Islet precursor cell (in vitro differentiated cells): ENCODE data around the gene CRACR2B.

Source experiments
- DNase-seq: peaks from one replicate; pipeline ENCODE4 v3.0.0-alpha.2; 2018

Gene CRACR2B

DNA sequence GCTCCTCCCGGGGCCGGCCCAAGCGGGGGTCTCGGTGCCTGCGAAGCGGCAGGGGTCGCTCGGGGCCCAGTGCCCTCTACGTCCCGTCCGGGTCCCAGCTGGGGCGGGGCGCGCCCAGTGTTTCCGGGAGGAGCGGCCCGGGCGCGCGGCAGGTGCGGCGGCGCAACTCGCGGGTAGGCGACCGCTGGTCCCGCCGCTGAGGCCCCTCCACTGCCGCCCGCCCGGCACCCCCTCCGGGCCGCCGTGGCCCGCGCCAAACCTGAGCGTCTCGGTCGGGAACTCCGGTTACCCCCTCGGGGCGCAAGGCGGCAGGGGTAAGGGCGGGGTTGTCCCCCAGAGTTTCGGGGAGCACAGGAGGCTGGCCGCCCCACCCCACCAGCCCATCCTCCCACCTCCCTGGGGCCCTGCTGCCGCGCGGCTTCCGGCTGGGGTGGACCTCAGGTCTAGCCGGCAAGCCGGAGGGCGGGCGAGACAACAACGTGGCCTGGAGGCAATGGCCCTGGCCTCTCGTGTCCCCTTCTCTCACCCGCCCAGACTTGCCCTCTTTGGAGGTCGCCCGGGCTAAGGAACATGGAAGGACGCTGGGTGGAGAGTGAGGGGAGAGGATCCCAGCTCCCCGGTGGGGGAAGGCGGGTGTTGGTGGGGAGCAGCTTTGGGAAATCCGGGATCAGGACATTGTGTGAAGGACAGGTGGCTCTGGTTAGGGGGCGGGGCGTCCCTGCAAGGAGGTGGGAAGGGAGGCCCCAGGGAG lies 398 bp upstream of the CRACR2B start:
- DNase-seq: no peak

DNA sequence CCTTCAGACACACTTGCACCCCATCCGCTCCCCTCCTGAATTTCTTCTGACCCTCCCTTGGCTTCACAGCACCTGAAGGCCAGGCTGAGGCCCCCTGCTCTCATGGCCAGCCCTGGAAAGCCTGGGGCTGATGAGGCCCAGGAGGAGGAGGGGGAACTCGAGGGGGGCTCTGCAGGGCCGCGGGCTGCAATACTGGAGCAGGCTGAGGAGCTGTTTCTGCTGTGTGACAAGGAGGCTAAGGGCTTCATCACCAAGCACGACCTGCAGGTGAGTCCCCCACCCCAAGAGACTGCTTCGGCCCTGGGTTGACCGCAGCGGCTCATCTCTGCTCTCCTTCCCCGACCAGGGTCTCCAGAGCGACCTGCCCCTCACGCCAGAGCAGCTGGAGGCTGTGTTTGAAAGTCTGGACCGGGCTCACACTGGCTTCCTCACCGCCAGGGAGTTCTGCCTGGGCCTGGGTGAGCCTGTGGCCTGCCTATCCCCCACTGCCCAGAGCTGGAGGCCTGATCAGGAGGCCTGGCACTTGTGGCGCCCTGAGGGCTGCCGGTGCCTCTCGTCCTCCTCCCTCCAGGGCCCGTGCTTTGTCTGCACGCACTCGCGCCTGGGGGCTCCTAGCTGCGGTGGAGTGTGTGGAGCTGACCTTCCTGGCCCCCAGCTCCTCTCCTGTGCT lies 922 bp downstream of the CRACR2B start:
- DNase-seq: no peak

DNA sequence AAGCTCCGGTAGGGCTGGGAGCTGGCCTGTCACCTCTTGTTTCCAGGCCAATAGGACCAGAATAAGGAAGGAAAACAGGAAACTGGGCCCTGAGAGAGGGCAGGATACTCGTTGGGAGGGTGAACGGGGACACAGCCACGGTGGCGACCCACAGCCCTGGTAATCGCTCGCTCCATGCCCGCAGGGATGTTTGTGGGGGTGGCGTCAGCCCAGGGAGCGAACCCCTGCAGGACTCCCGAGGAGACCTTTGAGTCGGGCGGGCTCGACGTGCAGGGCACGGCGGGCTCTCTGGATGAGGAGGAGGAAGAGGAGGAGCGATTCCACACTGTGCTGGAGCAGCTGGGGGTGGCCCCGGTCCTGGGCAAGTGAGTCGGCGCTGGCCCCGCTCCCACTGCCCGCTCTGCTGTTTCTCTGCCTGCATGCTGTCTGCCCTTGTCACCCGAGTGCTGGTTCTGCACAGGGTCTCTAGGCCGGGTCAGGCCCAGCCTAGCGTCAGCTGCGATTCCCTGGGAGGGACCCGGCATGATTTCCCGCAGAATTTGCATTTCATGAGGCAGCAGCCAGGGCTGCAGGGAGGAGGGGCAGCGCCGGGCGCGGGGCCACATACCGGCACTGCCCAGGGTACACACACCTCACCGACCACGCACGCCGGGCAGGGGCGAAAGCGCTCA lies 1.6 kb downstream of the CRACR2B start:
- DNase-seq: no peak

DNA sequence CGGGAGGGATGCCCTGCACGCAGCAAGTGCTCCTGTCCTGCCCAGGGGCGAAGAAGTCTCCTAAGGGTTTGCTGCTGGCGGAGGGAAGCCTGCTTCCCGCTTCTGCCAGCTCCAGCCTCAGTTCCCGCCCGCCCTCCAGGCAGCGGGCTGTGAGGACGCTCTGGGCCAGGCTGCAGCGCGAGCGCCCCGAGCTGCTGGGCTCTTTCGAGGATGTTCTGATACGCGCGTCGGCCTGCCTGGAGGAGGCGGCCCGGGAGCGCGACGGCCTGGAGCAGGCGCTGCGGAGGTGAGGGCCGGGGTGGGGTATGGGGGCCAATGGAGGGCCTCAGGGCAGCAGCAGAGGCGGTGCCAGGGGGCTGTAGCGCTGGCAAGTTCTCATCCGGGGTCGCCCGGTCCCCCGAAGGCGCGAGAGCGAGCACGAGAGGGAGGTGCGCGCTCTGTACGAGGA lies 2.2 kb downstream of the CRACR2B start:
- DNase-seq: no peak

DNA sequence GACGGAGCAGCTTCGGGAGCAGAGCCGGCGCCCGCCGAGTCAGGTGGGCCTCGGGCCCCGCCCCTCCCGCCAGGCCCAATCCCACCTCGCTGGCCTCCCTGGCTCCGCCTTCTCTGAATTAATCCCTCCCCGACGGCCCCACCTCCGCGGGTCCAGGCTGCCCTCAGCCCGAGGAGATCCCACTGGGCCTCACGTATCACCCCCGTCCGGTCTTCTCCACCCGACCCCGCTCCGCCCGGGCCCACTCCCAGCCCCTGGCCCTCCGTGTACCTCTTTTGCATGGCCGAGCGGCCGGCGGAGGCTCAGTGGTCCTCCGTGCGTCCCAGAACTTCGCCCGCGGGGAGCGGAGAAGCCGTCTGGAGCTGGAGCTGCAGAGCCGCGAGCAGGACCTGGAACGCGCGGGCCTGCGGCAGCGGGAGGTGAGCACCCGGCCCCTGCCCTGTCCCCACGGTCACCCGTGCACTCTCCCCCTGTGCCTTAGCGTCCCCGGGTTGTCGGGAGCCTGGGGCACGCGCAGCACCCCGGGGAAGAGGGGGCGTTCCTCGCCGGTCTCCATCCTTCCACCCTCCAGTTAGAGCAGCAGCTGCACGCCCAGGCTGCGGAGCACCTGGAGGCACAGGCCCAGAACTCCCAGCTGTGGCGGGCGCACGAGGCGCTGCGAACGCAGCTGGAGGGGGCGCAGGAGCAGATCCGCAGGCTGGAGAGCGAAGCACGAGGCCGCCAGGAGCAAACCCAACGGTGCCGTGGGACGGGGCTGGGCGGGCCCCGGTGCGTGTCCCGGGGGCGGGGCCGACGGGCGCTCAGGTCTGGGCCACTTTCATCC lies 2.8 kb downstream of the CRACR2B start:
- DNase-seq: peak; percentile 91

DNA sequence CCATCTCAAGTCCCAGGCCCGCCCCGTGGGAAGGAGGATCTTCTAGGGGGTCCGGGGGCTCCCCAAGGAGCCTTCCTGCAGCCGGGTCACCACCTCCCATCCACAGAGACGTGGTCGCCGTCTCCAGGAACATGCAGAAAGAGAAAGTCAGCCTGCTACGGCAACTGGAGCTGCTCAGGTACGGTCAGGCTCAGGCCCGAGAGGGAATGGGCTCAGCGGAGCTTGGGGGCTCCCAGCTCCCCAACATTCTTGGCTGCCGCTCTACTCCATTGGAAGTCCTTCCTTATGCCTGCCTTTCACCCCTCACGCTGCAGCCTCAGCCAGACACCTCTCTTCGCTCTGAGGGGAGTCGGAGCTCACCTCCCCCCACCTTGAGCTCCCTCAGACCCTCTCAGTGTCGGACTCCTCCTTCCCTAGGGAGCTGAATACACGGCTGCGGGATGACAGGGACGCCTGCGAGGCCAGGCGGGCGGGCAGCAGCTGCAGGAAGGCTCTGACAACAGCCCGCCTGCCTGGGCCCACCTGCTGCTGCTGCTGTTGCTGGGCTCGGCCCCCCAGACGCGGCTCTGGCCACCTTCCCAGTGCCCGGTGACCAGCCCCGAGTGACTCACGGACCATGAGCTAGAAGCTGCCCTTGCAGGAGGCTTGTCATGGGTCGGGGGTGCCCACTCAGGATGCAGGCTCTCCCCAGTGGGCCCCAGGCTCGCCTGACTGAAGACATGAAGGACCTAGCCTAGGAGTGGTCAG lies 3.6 kb downstream of the CRACR2B start:
- DNase-seq: peak; percentile 70

DNA sequence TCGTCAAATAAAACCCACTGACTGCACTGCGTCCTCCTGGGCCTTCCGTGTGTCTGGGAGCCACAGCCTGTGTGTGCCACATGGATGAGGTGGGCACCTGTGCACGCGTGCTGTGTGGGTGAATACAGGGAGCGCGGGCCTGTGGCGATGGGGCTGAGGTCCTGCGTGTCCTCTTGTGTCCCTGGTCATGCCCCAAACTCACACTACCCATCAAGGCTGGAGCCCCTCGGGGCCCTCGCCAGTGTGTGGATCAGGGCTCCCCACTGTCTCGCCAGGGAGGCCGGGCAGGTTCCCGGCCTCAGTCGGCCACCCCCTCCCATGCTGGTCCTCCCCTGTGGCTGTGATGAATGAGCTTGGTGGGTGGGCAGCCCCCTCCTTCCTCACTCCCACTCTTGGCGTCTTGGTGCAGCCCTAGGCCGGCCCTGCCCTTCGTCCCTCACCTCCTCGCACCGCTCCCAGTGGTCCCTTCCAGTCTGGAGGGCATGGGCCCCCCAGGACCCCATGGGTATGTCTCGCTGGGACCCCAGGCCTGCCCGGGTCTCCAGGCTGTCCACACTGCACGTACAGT lies 4.3 kb downstream of the CRACR2B start:
- DNase-seq: no peak

DNA sequence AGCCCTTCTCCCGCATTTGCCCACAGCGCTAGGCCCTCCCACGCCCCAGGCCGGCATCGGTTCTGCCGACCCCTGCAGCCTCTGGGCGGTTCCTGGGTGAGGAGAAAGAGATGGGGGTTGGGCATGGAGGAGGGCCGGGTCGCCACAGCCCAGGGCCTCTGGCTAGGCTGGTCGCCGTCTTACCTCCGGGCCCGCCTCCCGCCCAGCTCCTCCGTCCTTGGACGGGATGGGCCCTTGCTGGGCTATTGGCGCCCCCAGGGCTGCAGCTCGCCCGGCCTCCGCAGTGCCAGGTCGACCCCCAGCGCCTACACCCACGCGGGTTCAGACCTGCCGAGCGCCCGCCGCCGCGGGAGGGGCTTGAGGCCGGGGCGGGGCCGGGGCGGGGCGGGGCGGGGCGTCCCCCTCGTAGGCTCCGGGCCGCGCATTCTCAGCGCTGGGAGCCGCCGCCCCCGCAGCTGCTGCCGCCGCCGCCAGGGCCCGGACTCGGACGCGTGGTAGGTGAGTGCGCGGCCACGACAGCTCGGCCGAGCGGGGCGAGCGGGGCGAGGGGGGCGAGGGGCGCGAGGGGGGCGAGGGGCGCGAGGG lies 4.9 kb downstream of the CRACR2B start, which contains the start of gene CD151:
TSS of gene CD151 (plus strand) at position 424 of the 585 bp plus-strand sequence. CDS start 3,118 bp downstream, outside the sequence.
- peak; percentile 90 for DNase-seq

DNA sequence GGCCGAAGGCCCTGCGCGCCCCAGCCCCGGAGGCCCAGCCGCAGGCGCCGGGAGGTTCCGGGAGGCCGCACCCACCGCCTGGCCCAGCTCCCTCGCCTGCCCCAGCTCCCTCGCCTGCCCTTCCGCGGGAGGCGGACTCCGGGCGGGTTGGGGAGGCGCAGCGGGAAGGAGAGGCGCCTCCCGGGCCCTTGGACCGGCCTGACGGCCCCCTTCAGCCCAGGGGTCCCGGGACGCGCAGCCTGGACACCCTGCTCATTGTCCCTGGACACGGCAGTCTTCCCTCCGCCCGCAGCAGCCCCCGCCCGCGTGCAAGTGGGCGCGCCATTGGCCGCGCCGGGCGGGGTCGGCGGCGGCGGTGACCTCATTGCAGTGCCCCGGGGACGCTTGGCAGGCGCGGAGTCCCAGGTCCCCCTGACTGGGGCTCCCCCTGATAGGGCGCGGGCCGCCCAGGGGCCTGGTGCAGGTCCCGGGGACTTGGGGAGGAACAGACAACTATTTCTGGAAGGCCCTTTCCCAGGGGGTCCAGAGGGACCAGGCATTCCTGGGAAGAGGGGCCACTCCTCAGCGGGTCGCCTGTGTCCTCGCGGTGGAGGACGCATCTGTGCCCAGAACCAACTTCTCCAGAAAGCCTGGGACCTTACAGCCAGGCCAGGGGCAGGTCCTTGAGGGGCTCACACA lies 5.5 kb downstream of the CRACR2B start:
- DNase-seq: peak; percentile 82

DNA sequence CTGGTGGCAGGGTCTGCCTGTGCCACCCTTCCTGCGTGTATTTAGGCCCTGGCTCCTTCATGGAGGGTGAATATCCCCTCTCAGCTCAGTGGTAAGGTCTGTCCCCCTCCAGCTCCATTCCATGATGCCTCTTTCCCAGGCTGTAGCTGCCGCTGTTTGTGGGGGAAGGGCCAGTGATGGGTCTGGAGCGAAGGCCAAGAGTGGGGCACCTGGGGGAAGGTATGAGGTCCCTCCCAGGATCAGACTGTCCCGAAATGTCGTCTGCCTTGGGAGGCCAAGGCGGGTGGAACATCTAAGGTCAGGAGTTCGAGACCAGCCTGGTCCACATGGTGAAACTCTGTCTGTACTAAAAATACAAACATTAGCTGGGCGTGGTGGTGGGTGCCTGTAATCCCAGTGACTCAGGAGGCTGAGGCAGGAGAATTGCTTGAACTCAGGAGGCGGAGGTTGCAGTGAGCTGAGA lies 6.2 kb downstream of the CRACR2B start:
- DNase-seq: no peak

DNA sequence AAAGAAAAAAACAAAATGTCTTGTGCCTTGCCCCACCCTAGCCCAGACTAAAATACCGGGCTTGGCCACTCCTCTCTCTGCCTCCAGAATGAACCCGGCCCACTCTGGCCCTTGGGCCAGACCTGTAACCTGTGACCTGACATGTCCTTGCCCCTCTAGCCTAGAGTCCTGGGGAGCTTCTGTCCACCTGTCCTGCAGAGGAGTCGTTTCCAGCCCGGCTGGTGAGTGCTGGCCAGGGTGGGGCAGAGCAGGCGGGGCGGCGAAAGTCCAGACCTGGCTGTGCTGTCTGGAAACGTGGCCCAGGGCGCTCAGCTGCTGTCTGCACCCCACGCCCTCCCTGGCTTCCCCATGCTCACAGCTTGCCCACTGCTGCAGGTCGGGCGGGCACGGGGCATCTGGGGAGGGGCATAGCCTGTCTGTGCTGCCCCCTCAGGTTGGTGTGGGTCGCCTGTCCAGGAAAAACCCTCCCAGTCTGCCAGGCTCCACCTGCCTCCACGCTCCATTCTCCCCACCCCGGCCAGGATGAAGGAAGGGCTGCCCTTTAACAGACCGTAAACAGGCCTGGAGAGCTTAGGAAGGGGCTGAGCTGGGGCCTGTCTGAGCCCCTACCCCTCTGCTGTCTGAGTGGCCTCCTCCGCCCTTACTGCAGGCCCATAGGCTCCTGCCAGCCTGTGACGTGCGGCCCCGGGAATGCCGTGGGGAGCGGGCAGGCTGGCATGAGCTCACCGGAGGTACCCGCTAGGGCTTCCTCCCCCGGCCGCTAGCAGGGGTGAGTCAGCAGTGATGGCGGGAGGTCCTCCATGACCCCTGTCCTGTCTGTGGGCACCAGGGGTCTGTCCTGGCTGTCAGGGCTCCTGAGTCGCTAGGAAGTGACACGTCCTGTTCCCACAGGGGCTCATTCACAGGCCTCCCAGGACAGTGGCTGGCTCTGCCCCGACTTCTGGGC lies 6.9 kb downstream of the CRACR2B start:
- DNase-seq: peak; percentile 75

DNA sequence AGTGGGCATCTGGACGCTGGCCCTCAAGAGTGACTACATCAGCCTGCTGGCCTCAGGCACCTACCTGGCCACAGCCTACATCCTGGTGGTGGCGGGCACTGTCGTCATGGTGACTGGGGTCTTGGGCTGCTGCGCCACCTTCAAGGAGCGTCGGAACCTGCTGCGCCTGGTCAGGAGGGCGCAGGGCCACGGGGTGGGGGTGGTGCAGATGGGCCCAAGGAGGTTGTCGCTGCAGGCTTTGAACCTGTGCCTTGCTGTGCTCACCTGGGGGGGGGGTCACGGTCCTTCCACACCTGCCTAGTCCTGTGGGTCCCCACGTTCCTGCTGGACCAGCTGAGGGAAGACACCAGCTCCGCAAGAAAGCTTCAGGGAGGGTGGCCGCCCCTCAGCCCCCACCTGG lies 8.6 kb downstream of the CRACR2B start:
- DNase-seq: no peak

DNA sequence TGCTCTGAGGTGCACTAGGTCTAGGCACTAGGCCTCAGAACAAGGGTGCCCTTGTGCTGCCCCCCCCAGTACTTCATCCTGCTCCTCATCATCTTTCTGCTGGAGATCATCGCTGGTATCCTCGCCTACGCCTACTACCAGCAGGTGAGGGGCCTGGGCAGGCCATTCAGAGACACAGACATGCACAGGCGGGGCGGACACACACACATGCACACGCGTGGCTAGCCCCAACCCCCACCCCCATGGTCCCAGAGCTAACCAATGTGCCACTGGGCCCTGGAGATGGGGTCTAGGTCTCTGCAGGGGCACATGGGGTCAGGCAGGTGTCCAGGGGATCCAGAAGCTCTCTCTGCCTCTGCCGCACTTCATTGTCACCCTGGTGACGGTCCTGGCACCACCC lies 9.0 kb downstream of the CRACR2B start:
- no peak for DNase-seq

DNA sequence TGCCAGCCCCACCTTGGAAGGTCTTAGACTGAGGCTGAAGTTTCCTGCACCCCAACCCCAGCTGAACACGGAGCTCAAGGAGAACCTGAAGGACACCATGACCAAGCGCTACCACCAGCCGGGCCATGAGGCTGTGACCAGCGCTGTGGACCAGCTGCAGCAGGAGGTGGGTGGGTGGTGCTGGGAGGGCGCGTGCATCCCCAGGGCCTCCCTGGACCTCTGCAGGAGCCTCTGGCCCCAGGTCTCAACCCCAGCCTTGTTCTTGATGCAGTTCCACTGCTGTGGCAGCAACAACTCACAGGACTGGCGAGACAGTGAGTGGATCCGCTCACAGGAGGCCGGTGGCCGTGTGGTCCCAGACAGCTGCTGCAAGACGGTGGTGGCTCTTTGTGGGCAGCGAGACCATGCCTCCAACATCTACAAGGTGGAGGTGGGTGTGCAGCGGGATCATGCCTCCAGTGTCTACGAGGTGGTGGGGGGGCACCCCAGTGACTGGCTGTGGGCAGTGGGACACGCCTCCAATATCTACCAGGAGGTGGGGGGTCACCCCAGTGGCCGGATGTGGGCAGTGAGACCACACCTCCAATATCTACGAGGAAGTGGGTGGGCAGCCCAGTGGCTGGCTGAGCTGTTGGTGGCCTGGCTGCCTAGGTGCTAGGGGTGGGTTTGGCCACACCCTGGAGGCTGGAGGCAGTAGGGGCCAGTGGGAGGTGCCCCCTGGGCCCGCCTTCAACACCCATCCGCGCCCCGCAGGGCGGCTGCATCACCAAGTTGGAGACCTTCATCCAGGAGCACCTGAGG lies 9.7 kb downstream of the CRACR2B start:
- DNase-seq: no peak

DNA sequence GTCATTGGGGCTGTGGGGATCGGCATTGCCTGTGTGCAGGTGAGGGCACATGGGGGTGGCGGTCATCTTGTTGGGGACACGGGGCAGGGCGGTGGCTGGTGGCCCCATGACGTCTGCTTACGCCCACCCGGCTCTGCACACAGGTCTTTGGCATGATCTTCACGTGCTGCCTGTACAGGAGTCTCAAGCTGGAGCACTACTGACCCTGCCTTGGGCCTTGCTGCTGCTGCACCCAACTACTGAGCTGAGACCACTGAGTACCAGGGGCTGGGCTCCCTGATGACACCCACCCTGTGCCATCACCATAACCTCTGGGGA lies 10.2 kb downstream of the CRACR2B start:
- no peak for DNase-seq

DNA sequence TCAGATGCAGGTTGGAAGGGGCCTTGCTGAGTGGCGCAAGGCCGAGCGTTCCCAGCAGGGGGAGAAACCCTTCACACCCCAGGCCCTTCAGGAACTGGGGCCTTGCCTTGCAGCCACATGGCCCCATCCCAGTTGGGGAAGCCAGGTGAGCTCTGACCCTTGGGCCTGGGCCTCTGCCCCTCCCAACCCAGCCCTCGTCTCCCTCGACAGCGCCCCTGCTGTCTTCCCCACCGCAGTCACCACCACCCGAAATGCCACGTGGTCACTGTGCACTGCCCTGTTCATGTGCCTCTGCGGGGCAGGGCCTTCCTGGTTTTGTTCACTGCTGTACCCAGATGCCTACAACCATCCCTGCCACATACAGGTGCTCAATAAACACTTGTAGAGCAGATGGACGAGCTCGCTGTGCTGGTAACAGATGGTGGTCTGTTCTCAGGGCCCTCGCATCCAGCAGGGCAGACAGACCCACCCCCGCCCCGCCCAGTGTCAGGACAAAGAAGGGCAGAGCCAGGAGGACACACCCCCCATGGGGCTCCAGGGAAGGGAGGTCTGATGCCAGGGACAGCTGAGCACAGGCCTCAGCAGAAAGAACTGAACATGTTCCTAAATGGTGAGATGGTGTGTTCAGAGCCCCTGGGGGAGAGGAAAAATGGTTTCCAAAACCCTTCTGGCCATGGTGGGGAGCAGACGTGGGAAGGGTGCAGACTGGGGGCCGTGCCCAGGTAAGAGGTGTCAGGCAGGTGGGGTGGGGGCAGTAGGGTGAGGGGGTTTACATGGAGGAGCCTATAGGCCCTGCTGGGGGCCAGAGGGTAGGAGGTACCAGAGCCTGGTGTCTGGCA lies 10.9 kb downstream of the CRACR2B start:
- no peak for DNase-seq

DNA sequence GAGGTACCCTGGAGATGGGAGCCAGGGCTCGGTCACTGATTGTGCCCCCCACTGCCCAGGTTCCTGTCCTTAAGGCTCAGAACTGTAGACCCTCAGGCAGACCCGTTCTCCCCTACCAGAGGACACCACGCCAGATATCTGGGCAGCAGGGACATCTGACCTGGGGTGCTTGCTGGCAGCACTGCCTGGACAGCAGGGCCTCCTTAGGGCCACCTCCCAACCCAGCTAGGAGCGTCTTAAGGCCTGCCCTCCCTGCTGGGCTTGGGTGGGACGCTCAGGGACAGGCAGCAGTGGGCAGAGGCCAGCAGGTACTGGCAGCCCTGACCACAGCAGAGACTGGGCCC lies 11.5 kb downstream of the CRACR2B start:
- no peak for DNase-seq
